Heart left ventricle (tissue), 13 donors: ENCODE results near the gene SYNGR2.

ENCODE experiments used
- CTCF ChIP-seq, 12 donors: fragments of 200-600 bp; sonication (generic) in 4 of 12; IDR thresholded peaks; one replicate each; pipeline versions ENCODE4 v1.5.0 to v1.8.0; 2018 to 2022; ENCODE audit warnings: antibody characterized with exemption in 12 of 12, mild to moderate bottlenecking in 5 of 12
- POLR2A ChIP-seq, 2 donors: fragments of 450-650 bp; IDR thresholded peaks; one replicate each; pipeline ENCODE4 v1.6.1; 2017; ENCODE audit warnings: antibody characterized with exemption in 2 of 2, mild to moderate bottlenecking in 2 of 2, moderate library complexity in 2 of 2
- donor health status: ischemic (EF 13 %, LVEDD 7.1; RV severe dilation, severe dysfunction).
- donor health status: DM: no; HTN: yes; CAD: no.
- donor health status: DM: no; HTN: no; CAD: no.
- donor health status: ischemic (EF 25% LVEDD 6.9; RV normal size, moderate dysfunction).
- donor health status: ischemic (EF 25% LVEDD 5.7; RV mildly dilated, moderate dysfunction).
- donor health status: ischemic (EF 35%, LVEDD 5.7; RV mildly dilated, moderate dysfunction).
- donor health status: nonischemic (EF 11% LVEDD 7.7; RV severe dilation, severe dysfunction).
- donor health status: DM: yes; HTN: yes; CAD: no.
- donor health status: PGD.
- donor health status: ischemic (EF 29% LVEDD 5.4; RV normal size, mild dysfunction).
- donor health status: nonischemic (EF 23%, LVEDD 6.1; RV moderate dilation, normal function).

GRCh38 chr17:78120537-78120936, 47.8 kb upstream of the SYNGR2 start:
- TF ChIP-seq POLR2A (IDR thresholded peaks at IDR 0.05): no peak
- no peak for TF ChIP-seq CTCF (IDR thresholded peaks at IDR 0.05)
